HepG2 (cell line): ENCODE data around the gene PLAA. TPM values are rescaled to one million over a fixed set of nuclear protein-coding genes. Genes with fewer than 3 reads are reported as not detected.

Source experiments
- BRCA1 ChIP-seq: sonication (generic); formaldehyde crosslinking; IDR thresholded peaks from 2 replicates; pipeline ENCODE4 v1.4.0; 2020; ENCODE audit warnings: missing genetic modification reagents
- PHF20 ChIP-seq: sonication (generic); formaldehyde crosslinking; IDR thresholded peaks from 2 replicates; pipeline ENCODE4 v1.5.0; 2020; ENCODE audit warnings: mild to moderate bottlenecking, missing genetic modification reagents
- SRSF4 ChIP-seq: fragments of 200-400 bp; formaldehyde crosslinking; IDR thresholded peaks from one replicate; pipeline ENCODE4 v1.6.1; 2018; ENCODE audit warnings: mild to moderate bottlenecking, low read depth, low read length, moderate library complexity; ENCODE audit not compliant: poor library complexity, severe bottlenecking
- TAF1 ChIP-seq: sonication (generic); formaldehyde crosslinking; IDR thresholded peaks from 2 replicates; pipeline ENCODE4 v1.4.0; 2020; ENCODE audit warnings: missing genetic modification reagents
- TBL1XR1 ChIP-seq: fragments of 150-350 bp; IDR thresholded peaks from 2 replicates; pipeline ENCODE4 v1.6.1; 2014; ENCODE audit warnings: borderline replicate concordance, low read length; ENCODE audit not compliant: partially characterized antibody
- TGIF2 ChIP-seq: IDR thresholded peaks from 2 replicates; pipeline ENCODE4 v1.6.1; 2016; ENCODE audit warnings: control low read depth, missing compliant biosample characterization
- XBP1 ChIP-seq: sonication (generic); formaldehyde crosslinking; IDR thresholded peaks from 2 replicates; pipeline ENCODE4 v1.5.0; 2020; ENCODE audit warnings: missing genetic modification reagents
- ZNF589 ChIP-seq: sonication (generic); formaldehyde crosslinking; conservative IDR thresholded peaks from 2 replicates; pipeline ENCODE4 v1.8.0; 2022; ENCODE audit warnings: mild to moderate bottlenecking, moderate library complexity, missing genetic modification reagents
- polyA plus RNA-seq, 8 experiments: library from polyadenylated mRNA; depleted of rRNA in 3 of 8; stranded (reverse) in 7 of 8; unstranded in 1 of 8; fragments of >200 nt; fragmentation: Illumina TruSeq in 4 of 8; extraction: Trizol in 4 of 8; gene quantifications; 2 replicates each; pipeline versions ENCODE4 v1.2.1 to v1.2.3, GENCODE V29; 2011 to 2016; ENCODE audit warnings: low read depth in 4 of 8, missing spikeins in 1 of 8, mixed read lengths in 1 of 8; ENCODE audit not compliant: insufficient read depth in 1 of 8
- total RNA-seq, 5 experiments: library from RNA; depleted of rRNA; stranded (reverse); fragments of >200 nt; fragmentation: Illumina TruSeq; extraction: Trizol; gene quantifications; 2 replicates each; pipeline ENCODE4 v1.2.3, GENCODE V29; 2016; ENCODE audit warnings: low read depth in 1 of 5
- TF ChIP-seq, protein P1 (sequence below): sonication (generic); formaldehyde crosslinking; IDR thresholded peaks from 2 replicates; pipeline ENCODE4 v1.8.1; 2023; ENCODE audit warnings: missing genetic modification reagents, inconsistent platforms, borderline replicate concordance
- TF ChIP-seq, protein P2 (sequence below): sonication (generic); formaldehyde crosslinking; conservative IDR thresholded peaks from 2 replicates; pipeline ENCODE4 v1.4.0; 2020; ENCODE audit warnings: mild to moderate bottlenecking, missing genetic modification reagents, moderate library complexity
- TF ChIP-seq, protein P3 (sequence below): sonication (generic); formaldehyde crosslinking; IDR thresholded peaks from 2 replicates; pipeline ENCODE4 v1.8.0; 2022; ENCODE audit warnings: missing genetic modification reagents, mild to moderate bottlenecking, inconsistent platforms, borderline replicate concordance
- TF ChIP-seq, protein P4 (sequence below): sonication (generic); formaldehyde crosslinking; IDR thresholded peaks from 2 replicates; pipeline ENCODE4 v1.4.0; 2020; ENCODE audit warnings: mild to moderate bottlenecking, missing genetic modification reagents
- TF ChIP-seq, protein P5 (sequence below): sonication (generic); formaldehyde crosslinking; IDR thresholded peaks from 2 replicates; pipeline ENCODE4 v1.5.1; 2020; ENCODE audit warnings: missing genetic modification reagents, mild to moderate bottlenecking, borderline replicate concordance
- TF ChIP-seq, protein P6 (sequence below): sonication (generic); formaldehyde crosslinking; IDR thresholded peaks from 2 replicates; pipeline ENCODE4 v1.5.0; 2020; ENCODE audit warnings: mild to moderate bottlenecking, missing genetic modification reagents, borderline replicate concordance

Gene PLAA
- total and polyA plus RNA-seq, 2 of the 13 experiments (the other 11 are each of a cell fraction or from before 2014, with no cell fraction given): 5.8 to 22.9 TPM

DNA sequence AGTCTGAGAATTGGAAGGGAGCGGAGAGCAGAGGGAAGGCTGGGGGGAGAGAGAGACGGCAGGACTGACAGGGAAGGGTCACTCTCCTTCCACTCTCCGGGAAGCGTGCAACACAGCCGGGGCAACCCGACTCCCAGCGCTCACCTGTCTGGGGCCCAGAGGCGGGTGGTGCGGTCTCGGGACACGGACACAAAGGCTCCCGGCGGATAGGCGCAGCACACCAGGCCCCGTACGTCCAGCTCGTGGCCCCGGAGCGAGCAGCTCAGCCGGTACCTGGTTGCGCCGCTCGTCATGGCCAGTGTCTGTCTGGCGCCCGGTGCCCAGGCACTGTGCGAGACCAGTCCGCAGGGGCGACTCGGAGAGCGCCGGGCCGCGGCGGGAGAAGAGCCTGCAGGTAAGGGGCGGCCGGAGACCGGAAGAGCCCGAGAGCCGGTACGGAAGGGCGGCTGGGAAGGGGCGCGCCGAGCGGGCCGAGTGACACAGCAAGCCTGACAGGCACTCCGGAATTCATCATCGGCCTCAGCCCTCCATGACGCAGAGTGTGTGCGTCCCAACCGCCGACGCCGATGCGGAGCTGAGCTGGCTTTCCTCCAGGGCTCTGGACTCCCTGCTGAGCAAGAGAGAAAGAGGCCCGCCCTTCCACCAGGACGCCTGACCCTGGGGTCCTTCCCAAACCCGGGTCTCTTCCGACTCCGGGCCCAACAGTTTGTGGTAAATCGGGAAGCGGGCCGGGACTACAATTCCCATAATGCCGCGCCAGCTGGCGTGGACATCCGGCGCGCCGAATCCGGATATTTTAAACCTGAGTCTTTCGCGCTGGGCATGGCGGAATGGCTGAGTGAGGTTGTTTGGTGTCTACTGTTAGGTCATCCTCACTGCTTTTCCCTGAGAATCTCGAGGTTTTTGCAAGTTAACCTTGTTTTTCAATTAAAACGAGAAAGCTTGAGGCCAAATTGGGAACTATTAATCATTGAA lies at the start of gene PLAA (continued):
- TF ChIP-seq TGIF2 (peak; percentile 81; the same call in 1 of the 2 replicates), BRCA1 (CRISPR knock-in tag) (no peak), TAF1 (CRISPR knock-in tag) (peak; percentile 91), XBP1 (CRISPR knock-in tag) (no peak), TBL1XR1 (no peak), ZNF589 (CRISPR knock-in tag) (no peak), PHF20 (CRISPR knock-in tag) (peak; percentile 94), SRSF4 (no peak)
- TF ChIP-seq, protein P1, sequence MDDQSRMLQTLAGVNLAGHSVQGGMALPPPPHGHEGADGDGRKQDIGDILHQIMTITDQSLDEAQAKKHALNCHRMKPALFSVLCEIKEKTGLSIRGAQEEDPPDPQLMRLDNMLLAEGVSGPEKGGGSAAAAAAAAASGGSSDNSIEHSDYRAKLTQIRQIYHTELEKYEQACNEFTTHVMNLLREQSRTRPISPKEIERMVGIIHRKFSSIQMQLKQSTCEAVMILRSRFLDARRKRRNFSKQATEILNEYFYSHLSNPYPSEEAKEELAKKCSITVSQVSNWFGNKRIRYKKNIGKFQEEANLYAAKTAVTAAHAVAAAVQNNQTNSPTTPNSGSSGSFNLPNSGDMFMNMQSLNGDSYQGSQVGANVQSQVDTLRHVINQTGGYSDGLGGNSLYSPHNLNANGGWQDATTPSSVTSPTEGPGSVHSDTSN: no peak
- TF ChIP-seq, protein P2, sequence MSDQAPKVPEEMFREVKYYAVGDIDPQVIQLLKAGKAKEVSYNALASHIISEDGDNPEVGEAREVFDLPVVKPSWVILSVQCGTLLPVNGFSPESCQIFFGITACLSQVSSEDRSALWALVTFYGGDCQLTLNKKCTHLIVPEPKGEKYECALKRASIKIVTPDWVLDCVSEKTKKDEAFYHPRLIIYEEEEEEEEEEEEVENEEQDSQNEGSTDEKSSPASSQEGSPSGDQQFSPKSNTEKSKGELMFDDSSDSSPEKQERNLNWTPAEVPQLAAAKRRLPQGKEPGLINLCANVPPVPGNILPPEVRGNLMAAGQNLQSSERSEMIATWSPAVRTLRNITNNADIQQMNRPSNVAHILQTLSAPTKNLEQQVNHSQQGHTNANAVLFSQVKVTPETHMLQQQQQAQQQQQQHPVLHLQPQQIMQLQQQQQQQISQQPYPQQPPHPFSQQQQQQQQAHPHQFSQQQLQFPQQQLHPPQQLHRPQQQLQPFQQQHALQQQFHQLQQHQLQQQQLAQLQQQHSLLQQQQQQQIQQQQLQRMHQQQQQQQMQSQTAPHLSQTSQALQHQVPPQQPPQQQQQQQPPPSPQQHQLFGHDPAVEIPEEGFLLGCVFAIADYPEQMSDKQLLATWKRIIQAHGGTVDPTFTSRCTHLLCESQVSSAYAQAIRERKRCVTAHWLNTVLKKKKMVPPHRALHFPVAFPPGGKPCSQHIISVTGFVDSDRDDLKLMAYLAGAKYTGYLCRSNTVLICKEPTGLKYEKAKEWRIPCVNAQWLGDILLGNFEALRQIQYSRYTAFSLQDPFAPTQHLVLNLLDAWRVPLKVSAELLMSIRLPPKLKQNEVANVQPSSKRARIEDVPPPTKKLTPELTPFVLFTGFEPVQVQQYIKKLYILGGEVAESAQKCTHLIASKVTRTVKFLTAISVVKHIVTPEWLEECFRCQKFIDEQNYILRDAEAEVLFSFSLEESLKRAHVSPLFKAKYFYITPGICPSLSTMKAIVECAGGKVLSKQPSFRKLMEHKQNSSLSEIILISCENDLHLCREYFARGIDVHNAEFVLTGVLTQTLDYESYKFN (CRISPR knock-in tag): peak; percentile 42; the same call in 1 of the 2 replicates
- TF ChIP-seq, protein P3, sequence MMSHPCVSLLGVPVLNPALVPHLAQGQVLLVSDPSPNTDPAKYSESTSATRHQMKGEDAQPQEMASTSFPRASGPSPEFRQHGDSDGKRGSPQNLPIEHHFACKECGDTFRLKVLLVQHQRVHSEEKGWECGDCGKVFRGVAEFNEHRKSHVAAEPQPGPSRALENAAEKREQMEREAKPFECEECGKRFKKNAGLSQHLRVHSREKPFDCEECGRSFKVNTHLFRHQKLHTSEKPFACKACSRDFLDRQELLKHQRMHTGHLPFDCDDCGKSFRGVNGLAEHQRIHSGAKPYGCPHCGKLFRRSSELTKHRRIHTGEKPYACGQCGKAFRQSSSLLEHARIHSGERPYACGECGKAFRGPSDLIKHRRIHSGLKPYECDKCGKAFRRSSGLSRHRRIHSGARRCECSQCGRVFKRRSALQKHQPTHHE (CRISPR knock-in tag): no peak; the same call in 1 of the 2 replicates
- TF ChIP-seq, protein P4, sequence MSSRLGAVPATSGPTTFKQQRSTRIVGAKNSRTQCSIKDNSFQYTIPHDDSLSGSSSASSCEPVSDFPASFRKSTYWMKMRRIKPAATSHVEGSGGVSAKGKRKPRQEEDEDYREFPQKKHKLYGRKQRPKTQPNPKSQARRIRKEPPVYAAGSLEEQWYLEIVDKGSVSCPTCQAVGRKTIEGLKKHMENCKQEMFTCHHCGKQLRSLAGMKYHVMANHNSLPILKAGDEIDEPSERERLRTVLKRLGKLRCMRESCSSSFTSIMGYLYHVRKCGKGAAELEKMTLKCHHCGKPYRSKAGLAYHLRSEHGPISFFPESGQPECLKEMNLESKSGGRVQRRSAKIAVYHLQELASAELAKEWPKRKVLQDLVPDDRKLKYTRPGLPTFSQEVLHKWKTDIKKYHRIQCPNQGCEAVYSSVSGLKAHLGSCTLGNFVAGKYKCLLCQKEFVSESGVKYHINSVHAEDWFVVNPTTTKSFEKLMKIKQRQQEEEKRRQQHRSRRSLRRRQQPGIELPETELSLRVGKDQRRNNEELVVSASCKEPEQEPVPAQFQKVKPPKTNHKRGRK: no peak
- TF ChIP-seq, protein P5, sequence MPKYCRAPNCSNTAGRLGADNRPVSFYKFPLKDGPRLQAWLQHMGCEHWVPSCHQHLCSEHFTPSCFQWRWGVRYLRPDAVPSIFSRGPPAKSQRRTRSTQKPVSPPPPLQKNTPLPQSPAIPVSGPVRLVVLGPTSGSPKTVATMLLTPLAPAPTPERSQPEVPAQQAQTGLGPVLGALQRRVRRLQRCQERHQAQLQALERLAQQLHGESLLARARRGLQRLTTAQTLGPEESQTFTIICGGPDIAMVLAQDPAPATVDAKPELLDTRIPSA (CRISPR knock-in tag): no peak
- TF ChIP-seq, protein P6, sequence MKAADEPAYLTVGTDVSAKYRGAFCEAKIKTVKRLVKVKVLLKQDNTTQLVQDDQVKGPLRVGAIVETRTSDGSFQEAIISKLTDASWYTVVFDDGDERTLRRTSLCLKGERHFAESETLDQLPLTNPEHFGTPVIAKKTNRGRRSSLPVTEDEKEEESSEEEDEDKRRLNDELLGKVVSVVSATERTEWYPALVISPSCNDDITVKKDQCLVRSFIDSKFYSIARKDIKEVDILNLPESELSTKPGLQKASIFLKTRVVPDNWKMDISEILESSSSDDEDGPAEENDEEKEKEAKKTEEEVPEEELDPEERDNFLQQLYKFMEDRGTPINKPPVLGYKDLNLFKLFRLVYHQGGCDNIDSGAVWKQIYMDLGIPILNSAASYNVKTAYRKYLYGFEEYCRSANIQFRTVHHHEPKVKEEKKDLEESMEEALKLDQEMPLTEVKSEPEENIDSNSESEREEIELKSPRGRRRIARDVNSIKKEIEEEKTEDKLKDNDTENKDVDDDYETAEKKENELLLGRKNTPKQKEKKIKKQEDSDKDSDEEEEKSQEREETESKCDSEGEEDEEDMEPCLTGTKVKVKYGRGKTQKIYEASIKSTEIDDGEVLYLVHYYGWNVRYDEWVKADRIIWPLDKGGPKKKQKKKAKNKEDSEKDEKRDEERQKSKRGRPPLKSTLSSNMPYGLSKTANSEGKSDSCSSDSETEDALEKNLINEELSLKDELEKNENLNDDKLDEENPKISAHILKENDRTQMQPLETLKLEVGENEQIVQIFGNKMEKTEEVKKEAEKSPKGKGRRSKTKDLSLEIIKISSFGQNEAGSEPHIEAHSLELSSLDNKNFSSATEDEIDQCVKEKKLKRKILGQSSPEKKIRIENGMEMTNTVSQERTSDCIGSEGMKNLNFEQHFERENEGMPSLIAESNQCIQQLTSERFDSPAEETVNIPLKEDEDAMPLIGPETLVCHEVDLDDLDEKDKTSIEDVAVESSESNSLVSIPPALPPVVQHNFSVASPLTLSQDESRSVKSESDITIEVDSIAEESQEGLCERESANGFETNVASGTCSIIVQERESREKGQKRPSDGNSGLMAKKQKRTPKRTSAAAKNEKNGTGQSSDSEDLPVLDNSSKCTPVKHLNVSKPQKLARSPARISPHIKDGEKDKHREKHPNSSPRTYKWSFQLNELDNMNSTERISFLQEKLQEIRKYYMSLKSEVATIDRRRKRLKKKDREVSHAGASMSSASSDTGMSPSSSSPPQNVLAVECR (CRISPR knock-in tag): peak; percentile 98
